ENCODE data around the gene TIMM23.
A peak's percentile ranks its signal among the peaks of the same experiment; 100 is the strongest.
"Not testable (repeated sequence)": the region's sequence is repeated elsewhere in the genome, so short reads cannot be mapped to it uniquely, and the experiment has no call there.

The TIMM23 gene

GRCh38 chr10:45997994-45998763 is 25.9 kb downstream of the TIMM23 start:
- DNase-seq = no peak

- DNase-seq = not testable (repeated sequence)
Measured at GRCh38 chr10:45999955-46000354, 27.7 kb downstream of the TIMM23 start.

GRCh38 chr10:46000538-46000937 is 28.2 kb downstream of the TIMM23 start:
- no peak for DNase-seq

GRCh38 chr10:46001187-46001756 is 29.0 kb downstream of the TIMM23 start:
- DNase-seq = no peak

- DNase-seq = not testable (repeated sequence)
Measured at GRCh38 chr10:46002189-46002687, 29.9 kb downstream of the TIMM23 start.

GRCh38 chr10:46002916-46003693 is 30.8 kb downstream of the TIMM23 start:
- no peak for DNase-seq

GRCh38 chr10:46004963-46005362 is 32.7 kb downstream of the TIMM23 start:
- DNase-seq = no peak

GRCh38 chr10:46005383-46005782 is 33.1 kb downstream of the TIMM23 start:
- no peak for DNase-seq

- DNase-seq = no peak
Measured at GRCh38 chr10:46006219-46006618, 33.9 kb downstream of the TIMM23 start.

- DNase-seq = no peak
Measured at GRCh38 chr10:46012746-46013145, 40.5 kb downstream of the TIMM23 start.

- DNase-seq = no peak
Measured at GRCh38 chr10:46014206-46014605, 41.9 kb downstream of the TIMM23 start.

- DNase-seq = no peak
Measured at GRCh38 chr10:46014683-46015405, 42.6 kb downstream of the TIMM23 start.

- no peak for DNase-seq
Measured at GRCh38 chr10:46016190-46016589, 43.9 kb downstream of the TIMM23 start.

GRCh38 chr10:46016811-46017210 is 44.5 kb downstream of the TIMM23 start:
- DNase-seq = no peak

GRCh38 chr10:46017733-46018132 is 45.4 kb downstream of the TIMM23 start:
- no peak for DNase-seq

GRCh38 chr10:46018453-46019176 is 46.3 kb downstream of the TIMM23 start:
- DNase-seq = no peak

- no peak for DNase-seq
Measured at GRCh38 chr10:46019177-46019528, 46.9 kb downstream of the TIMM23 start.

- DNase-seq = no peak
Measured at GRCh38 chr10:46019569-46020343, 47.5 kb downstream of the TIMM23 start.

- DNase-seq = no peak
Measured at GRCh38 chr10:46020344-46020657, 48.0 kb downstream of the TIMM23 start.

- DNase-seq = peak; percentile 76
Measured at GRCh38 chr10:46022978-46023702, 50.9 kb downstream of the TIMM23 start.

- DNase-seq = no peak
Measured at GRCh38 chr10:46024948-46025347, 52.7 kb downstream of the TIMM23 start.

Measured in NCI-H510A treated with DMSO at 0.1 percent for 48 hours (cell line).